A549 (cell line): ENCODE results near the gene NME7. TPM values are rescaled to one million over a fixed set of nuclear protein-coding genes. Genes with fewer than 3 reads are reported as not detected.

ENCODE experiments used
- ATAC-seq, 2 experiments: fragments of 200-7000 bp in 1 of 2; fragments of >200 bp in 1 of 2; cut with Nextera tagmentation in 1 of 2; cut with Tn5 transposase in 1 of 2; 3 replicates each; pipeline versions ENCODE4 v1.8.0 to v1.9.1; 2018 to 2020; ENCODE audit warnings: mild to moderate bottlenecking in 1 of 2, moderate library complexity in 1 of 2
- CTCF ChIA-PET: fragments of 300-600 bp; sonication (Branson Sonifier 250); formaldehyde crosslinking; extraction: SDS; loops from one replicate; lab custom pipeline; 2021; ENCODE audit warnings: antibody characterized with exemption, inconsistent platforms; lab: Yijun Ruan, JAX
- POLR2A ChIA-PET: fragments of 350-600 bp; formaldehyde crosslinking; extraction: SDS; loops from one replicate; lab custom pipeline; 2021; ENCODE audit warnings: antibody characterized with exemption, inconsistent platforms; lab: Yijun Ruan, JAX
- DNase-seq, 2 experiments: peaks; one replicate each; pipeline versions ENCODE4 v3.0.0 to v3.0.0-alpha.2; 2011 to 2016; ENCODE audit warnings: low read depth in 1 of 2, low spot score in 1 of 2
- FAIRE-seq: peaks from 2 replicates; lab custom pipeline; 2011; peaks lifted over from hg19 to GRCh38; lab: Jason Lieb, UNC
- H3K27ac ChIP-seq, 2 experiments: fragments of >200 bp; sonication (Bioruptor Twin); formaldehyde crosslinking; 3 replicates each; pipeline ENCODE4 v1.5.1; 2016 to 2017
- H3K4me1 ChIP-seq: fragments of >200 bp; sonication (Bioruptor Twin); formaldehyde crosslinking; 3 replicates; pipeline ENCODE4 v1.6.1; 2016
- H3K4me2 ChIP-seq: fragments of >200 bp; sonication (Bioruptor Twin); formaldehyde crosslinking; 3 replicates; pipeline ENCODE4 v1.6.1; 2016
- H3K4me3 ChIP-seq: fragments of >200 bp; sonication (Bioruptor Twin); formaldehyde crosslinking; 3 replicates; pipeline ENCODE4 v1.5.1; 2016
- H3K9me3 ChIP-seq: fragments of >200 bp; sonication (Bioruptor Twin); formaldehyde crosslinking; 3 replicates; pipeline ENCODE4 v1.6.1; 2016
- BCL3 ChIP-seq: fragments of >200 bp; sonication (Bioruptor Twin); formaldehyde crosslinking; IDR thresholded peaks from 3 replicates; pipeline ENCODE4 v1.6.1; 2016
- BHLHE40 ChIP-seq: IDR thresholded peaks from 2 replicates; pipeline ENCODE4 v1.6.1; 2012; ENCODE audit warnings: low read depth, low read length, inconsistent platforms
- CBX2 ChIP-seq: fragments of 200-600 bp; sonication (generic); IDR thresholded peaks from 2 replicates; pipeline ENCODE4 v1.6.1; 2016; ENCODE audit warnings: low read depth, mild to moderate bottlenecking, borderline replicate concordance
- CEBPB ChIP-seq, 2 experiments: fragments of >200 bp in 1 of 2; sonication (Bioruptor Twin) in 1 of 2; formaldehyde crosslinking in 1 of 2; IDR thresholded peaks; 2 replicates each; pipeline ENCODE4 v1.6.1; 2012 to 2016
- CHD2 ChIP-seq: fragments of 150-350 bp; IDR thresholded peaks from 2 replicates; pipeline ENCODE4 v1.6.1; 2014; ENCODE audit warnings: low read length; ENCODE audit not compliant: partially characterized antibody
- CHD4 ChIP-seq: fragments of 200-600 bp; sonication (generic); IDR thresholded peaks from 2 replicates; pipeline ENCODE4 v1.6.1; 2016; ENCODE audit warnings: antibody characterized with exemption, mild to moderate bottlenecking, borderline replicate concordance
- FOSL2 ChIP-seq, 2 experiments: fragments of 450-650 bp in 1 of 2; fragments of >200 bp in 1 of 2; sonication (Bioruptor Twin) in 1 of 2; formaldehyde crosslinking; IDR thresholded peaks; 2 replicates each; pipeline versions ENCODE4 v1.5.0 to v1.6.1; 2016 to 2020; ENCODE audit warnings: mild to moderate bottlenecking in 1 of 2, moderate library complexity in 1 of 2
- HDAC2 ChIP-seq: fragments of 200-600 bp; sonication (generic); IDR thresholded peaks from 2 replicates; pipeline ENCODE4 v1.6.1; 2016
- HES2 ChIP-seq: fragments of >200 bp; sonication (Bioruptor Twin); formaldehyde crosslinking; IDR thresholded peaks from 2 replicates; pipeline ENCODE4 v1.6.1; 2016
- HOXA7 ChIP-seq: fragments of 250-450 bp; sonication (Bioruptor Pico); IDR thresholded peaks from 2 replicates; pipeline ENCODE4 v1.5.0; 2020; ENCODE audit warnings: mild to moderate bottlenecking, moderate library complexity
- HOXB5 ChIP-seq: fragments of 250-450 bp; sonication (Bioruptor Pico); IDR thresholded peaks from 2 replicates; pipeline ENCODE4 v1.5.0; 2020; ENCODE audit warnings: mild to moderate bottlenecking, moderate library complexity
- JUN ChIP-seq, 2 experiments: fragments of >200 bp; sonication (Bioruptor Twin); formaldehyde crosslinking; IDR thresholded peaks; 2 replicates in 1 of 2; 3 replicates in 1 of 2; pipeline ENCODE4 v1.6.1; 2016 to 2017
- JUNB ChIP-seq: fragments of >200 bp; sonication (Bioruptor Twin); formaldehyde crosslinking; IDR thresholded peaks from 2 replicates; pipeline ENCODE4 v1.6.1; 2016
- KDM5A ChIP-seq: fragments of 200-600 bp; sonication (generic); IDR thresholded peaks from 2 replicates; pipeline ENCODE4 v1.6.1; 2016; ENCODE audit warnings: antibody characterized with exemption, mild to moderate bottlenecking
- MAFK ChIP-seq: fragments of 450-650 bp; IDR thresholded peaks from 2 replicates; pipeline ENCODE4 v1.6.1; 2014; ENCODE audit not compliant: partially characterized antibody
- NFE2L2 ChIP-seq: fragments of 150-350 bp; conservative IDR thresholded peaks from 2 replicates; pipeline ENCODE4 v1.6.1; 2014; ENCODE audit warnings: low read length
- NR3C1 ChIP-seq: fragments of >200 bp; sonication (Bioruptor Twin); formaldehyde crosslinking; IDR thresholded peaks from 3 replicates; pipeline ENCODE4 v1.6.1; 2017
- PHF8 ChIP-seq: fragments of 200-600 bp; sonication (generic); IDR thresholded peaks from 2 replicates; pipeline ENCODE4 v1.6.1; 2016; ENCODE audit warnings: low read depth, mild to moderate bottlenecking, antibody characterized with exemption, moderate library complexity, borderline replicate concordance
- POLR2A ChIP-seq: IDR thresholded peaks from 2 replicates; pipeline ENCODE4 v1.6.1; 2012; ENCODE audit warnings: mild to moderate bottlenecking, low read length
- POLR2AphosphoS2 ChIP-seq: conservative IDR thresholded peaks from 2 replicates; pipeline ENCODE4 v1.6.1; 2012; ENCODE audit warnings: low read length, improper control_type of control experiment, inconsistent platforms
- RAD21 ChIP-seq, 2 experiments: fragments of >200 bp in 1 of 2; sonication (Bioruptor Twin) in 1 of 2; formaldehyde crosslinking in 1 of 2; IDR thresholded peaks in 1 of 2; conservative IDR thresholded peaks in 1 of 2; 2 replicates in 1 of 2; 3 replicates in 1 of 2; pipeline ENCODE4 v1.6.1; 2012 to 2018; ENCODE audit warnings: inconsistent platforms in 1 of 2
- RARB ChIP-seq: fragments of 250-450 bp; sonication (Bioruptor Pico); IDR thresholded peaks from 2 replicates; pipeline ENCODE4 v1.8.0; 2021; ENCODE audit warnings: mild to moderate bottlenecking, moderate library complexity
- RCOR1 ChIP-seq: fragments of 150-350 bp; IDR thresholded peaks from 2 replicates; pipeline ENCODE4 v1.6.1; 2014; ENCODE audit warnings: antibody characterized with exemption, low read length, low read depth
- TP53 ChIP-seq: fragments of 250-450 bp; sonication (Bioruptor Pico); IDR thresholded peaks from 2 replicates; pipeline ENCODE4 v1.5.0; 2021; ENCODE audit warnings: mild to moderate bottlenecking, moderate library complexity
- ZC3H11A ChIP-seq: fragments of 450-650 bp; IDR thresholded peaks from 2 replicates; pipeline ENCODE4 v1.6.1; 2014; ENCODE audit warnings: antibody characterized with exemption, mild to moderate bottlenecking
- WGBS: methylation state at CpG from one replicate; pipeline ENCODE4 v1.1.6; 2017; ENCODE audit errors: missing lambda C conversion rate; 5-methylcytosine and 5-hydroxymethylcytosine counted together
- polyA plus RNA-seq, 4 experiments: library from polyadenylated mRNA; depleted of rRNA in 3 of 4; stranded (reverse); fragments of >200 nt; fragmentation: RNase III in 1 of 4; extraction: RNeasy Plus Mini Kit Qiagen cat#74134 plus additional on column Dnase treatment in 1 of 4; gene quantifications; 2 replicates in 3 of 4; 3 replicates in 1 of 4; pipeline ENCODE4 v1.2.3, GENCODE V29; 2011 to 2017

Gene NME7
- polyA plus RNA-seq, 2 of the 4 experiments (the other 2 are of a cell fraction), result 39.5 to 62.3 TPM

GRCh38 chr1:169212088-169212487 lies 155.5 kb downstream of the NME7 start:
- FAIRE-seq, result no peak
- CTCF ChIA-PET, result no interaction called here

GRCh38 chr1:169207797-169208520 lies 159.6 kb downstream of the NME7 start:
- TF ChIP-seq ZC3H11A, result no peak
- TF ChIP-seq PHF8, result no peak
- no peak for TF ChIP-seq HOXA7 (CRISPR knock-in tag)
- no peak for TF ChIP-seq JUN (IDR thresholded peaks at IDR 0.05)
- no peak for TF ChIP-seq CHD4
- TF ChIP-seq BCL3, result no peak
- TF ChIP-seq NFE2L2, result no peak
- TF ChIP-seq MAFK, result no peak
- TF ChIP-seq HES2, result no peak
- no peak for TF ChIP-seq JUNB
- DNase-seq (no peak), FAIRE-seq (no peak), ATAC-seq (no peak)
- Histone ChIP-seq H3K4me2 (no peak overlapping the region), H3K9me3 (no peaks in the 10 kb centered on the region), H3K4me1 (no peaks in the 10 kb centered on the region), H3K27ac (no peak overlapping the region), H3K4me3 (no peak overlapping the region)
- WGBS, result 91% methylated on average over 1 of the region's 1 CpG
- ChIA-PET POLR2A (no interaction called here), CTCF (no interaction called here)

More at GRCh38 chr1:169212088-169212487, 155.5 kb downstream of the NME7 start:
- no peak for ATAC-seq
- no peak overlapping the region for H3K27ac ChIP-seq
- DNase-seq, result no peak
- no peaks in the 10 kb centered on the region for H3K4me1 ChIP-seq
- no peak overlapping the region for H3K4me2 ChIP-seq
- no peak overlapping the region for H3K4me3 ChIP-seq
- POLR2A ChIA-PET, result no interaction called here
- TF ChIP-seq POLR2AphosphoS2, result no peak
- TF ChIP-seq FOSL2 (IDR thresholded peaks at IDR 0.05), result no peak
- no peak for TF ChIP-seq FOSL2 (CRISPR knock-in tag; IDR thresholded peaks at IDR 0.05)
- no peak for TF ChIP-seq CHD2
- TF ChIP-seq TP53 (CRISPR knock-in tag), result no peak
- no peak for TF ChIP-seq CBX2
- TF ChIP-seq RCOR1, result no peak
- no peak for TF ChIP-seq HES2
- no peak for TF ChIP-seq HDAC2
- H3K9me3 ChIP-seq, result no peaks in the 10 kb centered on the region

GRCh38 chr1:169204157-169204556 lies 163.4 kb downstream of the NME7 start:
- CTCF ChIA-PET, result interaction anchor here (1.6 kb wide), 1 partner anchor 601 kb away, joined by 3 read pairs; no protein-coding TSS in a partner anchor
- Histone ChIP-seq H3K4me1 (no peaks in the 10 kb centered on the region), H3K9me3 (no peaks in the 10 kb centered on the region), H3K4me3 (no peak overlapping the region), H3K4me2 (no peak overlapping the region)
- POLR2A ChIA-PET, result no interaction called here
- no peak for FAIRE-seq
- no peak for DNase-seq
- TF ChIP-seq POLR2A, result no peak
- no peak for TF ChIP-seq RAD21 (conservative IDR thresholded peaks at IDR 0.05 in 1 of 2, IDR thresholded peaks at IDR 0.05 in 1 of 2)
- no peak for TF ChIP-seq ZC3H11A
- no peak for TF ChIP-seq BCL3
- TF ChIP-seq HOXB5, result no peak
- TF ChIP-seq RARB, result no peak
- TF ChIP-seq KDM5A, result no peak
- no peak for TF ChIP-seq BHLHE40
- no peak for TF ChIP-seq NR3C1
- no peak for TF ChIP-seq CEBPB (IDR thresholded peaks at IDR 0.05)
- TF ChIP-seq POLR2AphosphoS2, result no peak
- TF ChIP-seq, all 56 proteins: peak for 0
- no peak overlapping the region for H3K27ac ChIP-seq
- no peak for ATAC-seq
